K562 (cell line): ENCODE data around the gene SEL1L. TPM values are rescaled to one million over a fixed set of nuclear protein-coding genes. Genes with fewer than 3 reads are reported as not detected.

Experiments used
- ATAC-seq: fragments of 200-7000 bp; cut with Tn5 transposase; 3 replicates; pipeline ENCODE4 v1.9.1; 2020; ENCODE audit warnings: moderate library complexity
- BruUV-seq: library from RNA; stranded (reverse); fragments of 400-500 nt; replicated peaks from 2 replicates; lab custom pipeline; 2021; lab: Mats Ljungman, UMichigan
- CTCF ChIA-PET: fragments of 300-600 bp; formaldehyde crosslinking; extraction: SDS; loops from one replicate; lab custom pipeline; 2021; ENCODE audit warnings: low intra/inter-chr PET ratio; lab: Yijun Ruan, JAX
- POLR2A ChIA-PET: fragments of 300-600, 350-650 bp; sonication (Branson Sonifier 250); formaldehyde crosslinking; extraction: SDS; loops from one replicate; lab custom pipeline; 2021; ENCODE audit warnings: antibody characterized with exemption, inconsistent platforms; lab: Yijun Ruan, JAX
- DNase-seq, 4 experiments: peaks; one replicate each; pipeline versions ENCODE4 v3.0.0 to v3.0.0-alpha.2; 2011 to 2018; ENCODE audit warnings: low spot score in 3 of 4, mixed read lengths in 3 of 4; ENCODE audit errors: extremely low read depth in 1 of 4
- FAIRE-seq: peaks from 2 replicates; lab custom pipeline; 2011; peaks lifted over from hg19 to GRCh38; lab: Jason Lieb, UNC
- H2AFZ ChIP-seq: 2 replicates; pipeline ENCODE4 v1.6.0; 2011; ENCODE audit warnings: low read depth, low read length, control low read depth, inconsistent platforms
- H3K27ac ChIP-seq: fragments of 200-600 bp; 3 replicates; pipeline ENCODE4 v1.8.0; 2011; ENCODE audit warnings: low read depth, mild to moderate bottlenecking, control low read depth, inconsistent platforms, low read length, moderate library complexity, mixed read lengths; ENCODE audit errors: extremely low read depth
- H3K27me3 ChIP-seq, 2 experiments: fragments of 300-600 bp in 1 of 2; 2 replicates in 1 of 2; 3 replicates in 1 of 2; pipeline versions ENCODE4 v1.6.0 to v1.8.0; 2011; ENCODE audit warnings: inconsistent platforms in 2 of 2, low read length in 2 of 2, mild to moderate bottlenecking in 1 of 2, mixed read lengths in 1 of 2, moderate library complexity in 1 of 2; ENCODE audit not compliant: control insufficient read depth in 2 of 2, insufficient read depth in 2 of 2
- H3K36me3 ChIP-seq: fragments of 300-600 bp; 3 replicates; pipeline ENCODE4 v1.8.0; 2011; ENCODE audit warnings: mild to moderate bottlenecking, low read length, inconsistent platforms; ENCODE audit not compliant: control insufficient read depth, insufficient read depth
- H3K4me1 ChIP-seq, 2 experiments: fragments of 200-600 bp in 1 of 2; replicated peaks in 1 of 2; 2 replicates in 1 of 2; 3 replicates in 1 of 2; pipeline versions ENCODE4 v1.5.1 to v1.8.0; 2011; ENCODE audit warnings: inconsistent platforms in 2 of 2, low read length in 2 of 2, mild to moderate bottlenecking in 1 of 2, mixed read lengths in 1 of 2, moderate library complexity in 1 of 2; ENCODE audit not compliant: control insufficient read depth in 2 of 2, insufficient read depth in 2 of 2
- H3K4me2 ChIP-seq: 2 replicates; pipeline ENCODE4 v1.6.1; 2011; ENCODE audit warnings: low read length, control low read depth, inconsistent platforms, mixed read lengths; ENCODE audit not compliant: insufficient read depth
- H3K4me3 ChIP-seq: fragments of 200-600 bp; sonication (generic), shearing (Covaris generic); 2 replicates; pipeline ENCODE4 v1.5.1; 2016; ENCODE audit warnings: control low read depth, inconsistent platforms
- H3K79me2 ChIP-seq: fragments of 200-600 bp; 3 replicates; pipeline ENCODE4 v1.8.0; 2011; ENCODE audit warnings: low read length, inconsistent platforms; ENCODE audit not compliant: control insufficient read depth, insufficient read depth
- H3K9ac ChIP-seq, 2 experiments: 2 replicates each; pipeline versions ENCODE4 v1.6.0 to v1.6.1; 2011; ENCODE audit warnings: low read depth in 2 of 2, low read length in 2 of 2, control low read depth in 1 of 2, inconsistent platforms in 1 of 2, mild to moderate bottlenecking in 1 of 2, mixed read lengths in 1 of 2; ENCODE audit not compliant: insufficient read depth in 1 of 2
- H3K9me1 ChIP-seq: one replicate; pipeline ENCODE4 v1.6.0; 2011; ENCODE audit warnings: inconsistent platforms, mild to moderate bottlenecking, low read length, moderate library complexity; ENCODE audit not compliant: control insufficient read depth, insufficient read depth
- H3K9me3 ChIP-seq: replicated peaks from 2 replicates; pipeline ENCODE4 v1.5.1; 2011; ENCODE audit warnings: low read depth, low read length, inconsistent platforms; ENCODE audit not compliant: control insufficient read depth, insufficient read depth
- H4K20me1 ChIP-seq: replicated peaks from 2 replicates; pipeline ENCODE4 v1.6.1; 2011; ENCODE audit warnings: low read length, inconsistent platforms, mixed read lengths; ENCODE audit not compliant: control insufficient read depth, insufficient read depth
- MAFF ChIP-seq: IDR thresholded peaks from 2 replicates; pipeline ENCODE4 v1.6.1; 2012; ENCODE audit warnings: low read length, improper control_type of control experiment
- MEF2A ChIP-seq: IDR thresholded peaks from 2 replicates; pipeline ENCODE4 v1.6.1; 2011; ENCODE audit warnings: low read depth, mild to moderate bottlenecking, low read length, moderate library complexity; ENCODE audit not compliant: control insufficient read depth
- MYBL2 ChIP-seq, 2 experiments: fragments of 450-650 bp in 1 of 2; sonication (generic) in 1 of 2; formaldehyde crosslinking in 1 of 2; IDR thresholded peaks; 2 replicates each; pipeline versions ENCODE4 v1.6.1 to v1.8.1; 2017 to 2022; ENCODE audit warnings: borderline replicate concordance in 1 of 2, inconsistent platforms in 1 of 2, low read depth in 1 of 2, mild to moderate bottlenecking in 1 of 2, missing genetic modification reagents in 1 of 2, moderate library complexity in 1 of 2
- NFIX ChIP-seq: fragments of 250-450 bp; sonication (Bioruptor Pico); IDR thresholded peaks from 2 replicates; pipeline ENCODE4 v1.4.0; 2020; ENCODE audit warnings: low read depth, mild to moderate bottlenecking, moderate library complexity
- PYGO2 ChIP-seq: fragments of 450-650 bp; IDR thresholded peaks from 2 replicates; pipeline ENCODE4 v1.6.1; 2016; ENCODE audit warnings: mild to moderate bottlenecking, missing genetic modification characterization, moderate library complexity, missing compliant biosample characterization
- RAD21 ChIP-seq, 2 experiments: fragments of 250-450 bp in 1 of 2; fragments of 450-650 bp in 1 of 2; sonication (Bioruptor Pico) in 1 of 2; formaldehyde crosslinking in 1 of 2; IDR thresholded peaks in 1 of 2; conservative IDR thresholded peaks in 1 of 2; 2 replicates each; pipeline versions ENCODE4 v1.4.0 to v1.8.0; 2020 to 2022; ENCODE audit warnings: mild to moderate bottlenecking in 2 of 2, moderate library complexity in 1 of 2
- SMARCA5 ChIP-seq: fragments of 450-650 bp; IDR thresholded peaks from 2 replicates; pipeline ENCODE4 v1.6.1; 2016
- SMARCE1 ChIP-seq: fragments of 450-650 bp; IDR thresholded peaks from 2 replicates; pipeline ENCODE4 v1.7.1; 2016; ENCODE audit warnings: mild to moderate bottlenecking
- SP2 ChIP-seq: IDR thresholded peaks from 2 replicates; pipeline ENCODE4 v1.6.1; 2011; ENCODE audit warnings: mild to moderate bottlenecking, low read depth, low read length, moderate library complexity; ENCODE audit not compliant: poor library complexity, severe bottlenecking; ENCODE audit errors: extremely low read depth
- WGBS: fragments of 100-300 bp; shearing (Covaris generic); methylation state at CpG from one replicate; pipeline ENCODE4 v1.1.6; 2016; ENCODE audit warnings: low coverage, mixed read lengths; ENCODE audit not compliant: insufficient coverage; ENCODE audit errors: missing lambda C conversion rate; 5-methylcytosine and 5-hydroxymethylcytosine counted together
- in situ Hi-C: fragments of 300-500 bp; cut with MboI; formaldehyde crosslinking; loops from 4 replicates; pipeline ENCODE4 v1.15.0; 2018; ENCODE audit warnings: inconsistent platforms, mixed read lengths
- intact Hi-C: fragments of 100-400 bp; cut with micrococcal nuclease; formaldehyde crosslinking; loops from 2 replicates; pipeline ENCODE4 v1.14.2; 2022
- polyA plus RNA-seq, 8 experiments: library from polyadenylated mRNA; depleted of rRNA in 4 of 8; stranded (reverse) in 5 of 8; unstranded in 3 of 8; fragments of >200 nt; fragmentation: Nextera tagmentation in 2 of 8; fragmentation: Illumina TruSeq in 1 of 8; extraction: Ambion mirVana in 2 of 8; extraction: Trizol in 1 of 8; gene quantifications; 2 replicates each; pipeline versions ENCODE4 v1.2.1 to v1.2.3, GENCODE V29; 2011 to 2014; ENCODE audit warnings: inconsistent platforms in 1 of 8, missing spikeins in 1 of 8
- total RNA-seq, 7 experiments: library from RNA; depleted of rRNA in 6 of 7; stranded (reverse); fragments of >200 nt in 6 of 7; fragmentation: Illumina TruSeq in 2 of 7; extraction: Trizol in 2 of 7; gene quantifications; 2 replicates each; pipeline versions ENCODE4 v1.2.1 to v1.2.3, GENCODE V29; 2011 to 2021; ENCODE audit warnings: low replicate concordance in 1 of 7
- TF ChIP-seq, protein P1 (sequence below): fragments of 150-350 bp; IDR thresholded peaks from 2 replicates; pipeline ENCODE4 v1.6.1; 2014; ENCODE audit warnings: low read depth, mild to moderate bottlenecking, low read length, borderline replicate concordance
- TF ChIP-seq, protein P2 (sequence below): sonication (generic); formaldehyde crosslinking; IDR thresholded peaks from 2 replicates; pipeline ENCODE4 v1.8.1; 2023; ENCODE audit warnings: mild to moderate bottlenecking, missing genetic modification reagents
- TF ChIP-seq, protein P3 (sequence below): sonication (generic); formaldehyde crosslinking; IDR thresholded peaks from 2 replicates; pipeline ENCODE4 v1.8.1; 2023; ENCODE audit warnings: mild to moderate bottlenecking, missing genetic modification reagents

Gene SEL1L
- total and polyA plus RNA-seq, 9 of the 15 experiments (the other 6 are each of a cell fraction or from before 2014, with no cell fraction given): 7.7 to 21.1 (median 13.6) TPM

DNA sequence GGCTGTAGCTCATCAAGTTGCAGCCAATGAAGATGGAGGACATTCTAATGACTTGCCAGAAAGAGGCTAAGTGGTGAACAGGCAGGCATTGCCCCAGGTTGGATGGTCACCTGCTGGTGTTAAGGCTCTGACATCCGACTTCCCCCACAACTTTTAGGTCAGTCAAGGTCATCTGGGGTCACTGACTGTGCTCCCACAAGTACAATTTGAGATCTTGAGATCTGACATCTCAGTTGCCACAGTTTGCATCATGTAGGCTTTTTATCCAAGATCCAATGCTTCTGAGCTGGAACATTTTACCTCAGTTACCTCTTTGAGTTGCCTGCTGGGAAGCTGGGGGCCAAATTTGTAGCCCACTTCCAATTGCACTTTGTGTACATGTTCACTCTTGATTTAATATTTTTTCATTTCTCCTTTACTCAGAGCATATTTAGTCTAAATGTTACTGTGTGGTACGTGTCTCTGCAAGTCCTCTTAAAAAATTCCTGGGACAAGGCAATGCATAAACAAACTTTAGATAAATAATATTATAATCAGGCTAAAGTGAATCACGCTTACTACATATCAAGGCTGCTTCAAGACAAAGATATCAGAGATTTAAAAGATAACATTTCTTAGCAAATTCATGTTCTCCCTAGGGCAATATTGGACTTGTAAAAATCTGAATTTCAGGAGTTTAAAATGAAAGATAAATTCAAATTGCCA is 61.4 kb downstream of the SEL1L start (continued):
- TF ChIP-seq, protein P1, sequence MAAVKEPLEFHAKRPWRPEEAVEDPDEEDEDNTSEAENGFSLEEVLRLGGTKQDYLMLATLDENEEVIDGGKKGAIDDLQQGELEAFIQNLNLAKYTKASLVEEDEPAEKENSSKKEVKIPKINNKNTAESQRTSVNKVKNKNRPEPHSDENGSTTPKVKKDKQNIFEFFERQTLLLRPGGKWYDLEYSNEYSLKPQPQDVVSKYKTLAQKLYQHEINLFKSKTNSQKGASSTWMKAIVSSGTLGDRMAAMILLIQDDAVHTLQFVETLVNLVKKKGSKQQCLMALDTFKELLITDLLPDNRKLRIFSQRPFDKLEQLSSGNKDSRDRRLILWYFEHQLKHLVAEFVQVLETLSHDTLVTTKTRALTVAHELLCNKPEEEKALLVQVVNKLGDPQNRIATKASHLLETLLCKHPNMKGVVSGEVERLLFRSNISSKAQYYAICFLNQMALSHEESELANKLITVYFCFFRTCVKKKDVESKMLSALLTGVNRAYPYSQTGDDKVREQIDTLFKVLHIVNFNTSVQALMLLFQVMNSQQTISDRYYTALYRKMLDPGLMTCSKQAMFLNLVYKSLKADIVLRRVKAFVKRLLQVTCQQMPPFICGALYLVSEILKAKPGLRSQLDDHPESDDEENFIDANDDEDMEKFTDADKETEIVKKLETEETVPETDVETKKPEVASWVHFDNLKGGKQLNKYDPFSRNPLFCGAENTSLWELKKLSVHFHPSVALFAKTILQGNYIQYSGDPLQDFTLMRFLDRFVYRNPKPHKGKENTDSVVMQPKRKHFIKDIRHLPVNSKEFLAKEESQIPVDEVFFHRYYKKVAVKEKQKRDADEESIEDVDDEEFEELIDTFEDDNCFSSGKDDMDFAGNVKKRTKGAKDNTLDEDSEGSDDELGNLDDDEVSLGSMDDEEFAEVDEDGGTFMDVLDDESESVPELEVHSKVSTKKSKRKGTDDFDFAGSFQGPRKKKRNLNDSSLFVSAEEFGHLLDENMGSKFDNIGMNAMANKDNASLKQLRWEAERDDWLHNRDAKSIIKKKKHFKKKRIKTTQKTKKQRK: no peak
- TF ChIP-seq SMARCE1: peak; percentile 45; the same call in 1 of the 2 replicates

DNA sequence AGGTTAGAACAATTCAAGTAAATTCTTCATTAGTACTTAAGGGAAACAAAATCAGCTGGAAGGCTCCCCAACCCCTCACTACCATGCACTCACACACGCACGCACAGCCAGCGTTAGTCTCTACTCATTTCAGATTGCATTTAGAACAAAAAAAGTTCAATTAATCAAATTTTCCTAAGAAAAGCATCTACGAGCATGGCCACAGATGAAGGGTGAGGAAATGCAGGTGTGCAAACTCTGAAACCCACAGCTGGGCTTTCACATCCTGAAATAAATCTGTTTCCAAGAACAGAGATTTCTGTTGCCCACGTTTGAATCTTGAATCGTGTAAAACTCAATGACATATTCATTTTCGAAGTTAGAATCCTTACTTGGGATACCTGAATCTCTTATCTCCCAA is 62.6 kb downstream of the SEL1L start:
- Histone ChIP-seq H3K36me3 (peaks cover 10% of the 10 kb centered on the region; the same call in 2 of the 3 replicates), H3K9ac (no peak overlapping the region), H3K4me2 (no peak overlapping the region), H3K27me3 (no peaks in the 10 kb centered on the region; a peak in 1 of 5 replicates), H3K9me3 (no peaks in the 10 kb centered on the region), H2AFZ (no peak overlapping the region), H3K27ac (no peak overlapping the region), H3K4me3 (no peak overlapping the region), H3K79me2 (no peaks in the 10 kb centered on the region), H4K20me1 (no peaks in the 10 kb centered on the region), H3K9me1 (no peaks in the 10 kb centered on the region), H3K4me1 (no peaks in the 10 kb centered on the region)
- ChIA-PET CTCF (no interaction called here), POLR2A (no interaction called here)
- intact Hi-C loops (no loop called here), in situ Hi-C loops (loop anchor here (25.0 kb wide), 1 partner anchor 484 kb away; no protein-coding TSS in a partner anchor)
- TF ChIP-seq RAD21 (CRISPR knock-in tag; conservative IDR thresholded peaks at IDR 0.05 in 1 of 2, IDR thresholded peaks at IDR 0.05 in 1 of 2) (no peak), NFIX (CRISPR knock-in tag) (no peak), SP2 (no peak), PYGO2 (tag) (no peak), MAFF (no peak), MEF2A (no peak), MYBL2 (IDR thresholded peaks at IDR 0.05; ENCODE audit: low read depth) (no peak), MYBL2 (CRISPR knock-in tag; IDR thresholded peaks at IDR 0.05; ENCODE audit: borderline replicate concordance) (no peak), SMARCA5 (no peak)
- TF ChIP-seq, protein P2, sequence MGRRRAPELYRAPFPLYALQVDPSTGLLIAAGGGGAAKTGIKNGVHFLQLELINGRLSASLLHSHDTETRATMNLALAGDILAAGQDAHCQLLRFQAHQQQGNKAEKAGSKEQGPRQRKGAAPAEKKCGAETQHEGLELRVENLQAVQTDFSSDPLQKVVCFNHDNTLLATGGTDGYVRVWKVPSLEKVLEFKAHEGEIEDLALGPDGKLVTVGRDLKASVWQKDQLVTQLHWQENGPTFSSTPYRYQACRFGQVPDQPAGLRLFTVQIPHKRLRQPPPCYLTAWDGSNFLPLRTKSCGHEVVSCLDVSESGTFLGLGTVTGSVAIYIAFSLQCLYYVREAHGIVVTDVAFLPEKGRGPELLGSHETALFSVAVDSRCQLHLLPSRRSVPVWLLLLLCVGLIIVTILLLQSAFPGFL (CRISPR knock-in tag): no peak
- TF ChIP-seq, protein P3, sequence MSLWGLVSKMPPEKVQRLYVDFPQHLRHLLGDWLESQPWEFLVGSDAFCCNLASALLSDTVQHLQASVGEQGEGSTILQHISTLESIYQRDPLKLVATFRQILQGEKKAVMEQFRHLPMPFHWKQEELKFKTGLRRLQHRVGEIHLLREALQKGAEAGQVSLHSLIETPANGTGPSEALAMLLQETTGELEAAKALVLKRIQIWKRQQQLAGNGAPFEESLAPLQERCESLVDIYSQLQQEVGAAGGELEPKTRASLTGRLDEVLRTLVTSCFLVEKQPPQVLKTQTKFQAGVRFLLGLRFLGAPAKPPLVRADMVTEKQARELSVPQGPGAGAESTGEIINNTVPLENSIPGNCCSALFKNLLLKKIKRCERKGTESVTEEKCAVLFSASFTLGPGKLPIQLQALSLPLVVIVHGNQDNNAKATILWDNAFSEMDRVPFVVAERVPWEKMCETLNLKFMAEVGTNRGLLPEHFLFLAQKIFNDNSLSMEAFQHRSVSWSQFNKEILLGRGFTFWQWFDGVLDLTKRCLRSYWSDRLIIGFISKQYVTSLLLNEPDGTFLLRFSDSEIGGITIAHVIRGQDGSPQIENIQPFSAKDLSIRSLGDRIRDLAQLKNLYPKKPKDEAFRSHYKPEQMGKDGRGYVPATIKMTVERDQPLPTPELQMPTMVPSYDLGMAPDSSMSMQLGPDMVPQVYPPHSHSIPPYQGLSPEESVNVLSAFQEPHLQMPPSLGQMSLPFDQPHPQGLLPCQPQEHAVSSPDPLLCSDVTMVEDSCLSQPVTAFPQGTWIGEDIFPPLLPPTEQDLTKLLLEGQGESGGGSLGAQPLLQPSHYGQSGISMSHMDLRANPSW: no peak
- ATAC-seq (no peak), DNase-seq (no peak), FAIRE-seq (no peak)
- 61% methylated on average over 7 of the region's 7 CpGs for WGBS
- no TSS peak for BruUV-seq
